Measurements from ENCODE around the gene MEGF6. TPM values are rescaled to one million over a fixed set of nuclear protein-coding genes. Genes with fewer than 3 reads are reported as not detected.

The MEGF6 gene
- total RNA-seq, 1 experiment from 2014 or later = 32.4 TPM

- intact Hi-C loops (cut with micrococcal nuclease; ENCODE audit: unreplicated experiment) = no loop called here
- no peak overlapping the region for H3K27ac Mint-ChIP-seq (ENCODE audit: unreplicated experiment)
- TF ChIP-seq, protein P1, sequence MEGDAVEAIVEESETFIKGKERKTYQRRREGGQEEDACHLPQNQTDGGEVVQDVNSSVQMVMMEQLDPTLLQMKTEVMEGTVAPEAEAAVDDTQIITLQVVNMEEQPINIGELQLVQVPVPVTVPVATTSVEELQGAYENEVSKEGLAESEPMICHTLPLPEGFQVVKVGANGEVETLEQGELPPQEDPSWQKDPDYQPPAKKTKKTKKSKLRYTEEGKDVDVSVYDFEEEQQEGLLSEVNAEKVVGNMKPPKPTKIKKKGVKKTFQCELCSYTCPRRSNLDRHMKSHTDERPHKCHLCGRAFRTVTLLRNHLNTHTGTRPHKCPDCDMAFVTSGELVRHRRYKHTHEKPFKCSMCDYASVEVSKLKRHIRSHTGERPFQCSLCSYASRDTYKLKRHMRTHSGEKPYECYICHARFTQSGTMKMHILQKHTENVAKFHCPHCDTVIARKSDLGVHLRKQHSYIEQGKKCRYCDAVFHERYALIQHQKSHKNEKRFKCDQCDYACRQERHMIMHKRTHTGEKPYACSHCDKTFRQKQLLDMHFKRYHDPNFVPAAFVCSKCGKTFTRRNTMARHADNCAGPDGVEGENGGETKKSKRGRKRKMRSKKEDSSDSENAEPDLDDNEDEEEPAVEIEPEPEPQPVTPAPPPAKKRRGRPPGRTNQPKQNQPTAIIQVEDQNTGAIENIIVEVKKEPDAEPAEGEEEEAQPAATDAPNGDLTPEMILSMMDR (IDR thresholded peaks at IDR 0.05; ENCODE audit: unreplicated experiment) = no peak
- no peaks in the 10 kb centered on the region for H3K27me3 Mint-ChIP-seq (ENCODE audit: unreplicated experiment)
- H3K4me3 Mint-ChIP-seq (ENCODE audit: low read depth, unreplicated experiment) = no peak overlapping the region
- H3K9me3 Mint-ChIP-seq (ENCODE audit: low read depth, unreplicated experiment) = no peaks in the 10 kb centered on the region
- no TSS peak for BruUV-seq (replicated peaks)
- peaks cover 16% of the 10 kb centered on the region for H3K36me3 Mint-ChIP-seq (ENCODE audit: insufficient read depth, unreplicated experiment)
- H3K4me1 Mint-ChIP-seq (ENCODE audit: low read depth, unreplicated experiment) = no peaks in the 10 kb centered on the region
- CTCF ChIA-PET = no interaction called here
- DNase-seq = no peak
Measured at GRCh38 chr1:3645247-3645646, 33.9 kb upstream of the MEGF6 start.

DNA sequence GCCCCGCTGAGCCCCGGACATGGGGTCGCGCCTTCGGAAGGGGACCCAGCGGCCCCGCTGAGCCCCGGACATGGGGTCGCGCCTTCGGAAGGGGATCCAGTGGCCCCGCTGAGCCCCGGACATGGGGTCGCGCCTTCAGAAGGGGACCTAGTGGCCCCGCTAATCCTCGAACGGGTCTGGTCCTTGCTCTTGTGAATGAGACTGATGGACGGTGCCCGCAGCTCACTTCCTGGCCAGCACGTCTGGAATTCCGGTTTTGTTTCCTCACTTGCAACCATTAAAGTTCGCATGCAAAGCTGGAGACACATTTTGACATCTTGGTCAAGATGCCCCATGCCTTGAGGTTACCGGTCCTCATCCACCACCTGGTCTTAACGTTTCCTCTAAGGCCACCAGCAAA, 33.0 kb upstream of the MEGF6 start:
- no TSS peak for BruUV-seq (replicated peaks)
- H3K9me3 Mint-ChIP-seq (ENCODE audit: low read depth, unreplicated experiment) = no peaks in the 10 kb centered on the region
- no peaks in the 10 kb centered on the region for H3K27me3 Mint-ChIP-seq (ENCODE audit: unreplicated experiment)
- H3K36me3 Mint-ChIP-seq (ENCODE audit: insufficient read depth, unreplicated experiment) = peaks cover 7% of the 10 kb centered on the region
- no peak overlapping the region for H3K4me3 Mint-ChIP-seq (ENCODE audit: low read depth, unreplicated experiment)
- CTCF ChIA-PET = no interaction called here
- intact Hi-C loops (cut with micrococcal nuclease; ENCODE audit: unreplicated experiment) = no loop called here
- TF ChIP-seq, protein P1 (IDR thresholded peaks at IDR 0.05; ENCODE audit: unreplicated experiment) = no peak
- DNase-seq = no peak
- no peaks in the 10 kb centered on the region for H3K4me1 Mint-ChIP-seq (ENCODE audit: low read depth, unreplicated experiment)
- H3K27ac Mint-ChIP-seq (ENCODE audit: unreplicated experiment) = no peak overlapping the region

- Mint-ChIP-seq H3K36me3 (ENCODE audit: insufficient read depth, unreplicated experiment) (peaks cover 5% of the 10 kb centered on the region), H3K4me3 (ENCODE audit: low read depth, unreplicated experiment) (no peak overlapping the region), H3K27me3 (ENCODE audit: unreplicated experiment) (no peaks in the 10 kb centered on the region), H3K4me1 (ENCODE audit: low read depth, unreplicated experiment) (no peaks in the 10 kb centered on the region), H3K9me3 (ENCODE audit: low read depth, unreplicated experiment) (no peaks in the 10 kb centered on the region), H3K27ac (ENCODE audit: unreplicated experiment) (no peak overlapping the region)
- no peak for DNase-seq
- BruUV-seq (replicated peaks) = no TSS peak
- TF ChIP-seq, protein P1 (IDR thresholded peaks at IDR 0.05; ENCODE audit: unreplicated experiment) = no peak
- intact Hi-C loops (cut with micrococcal nuclease; ENCODE audit: unreplicated experiment) = no loop called here
- CTCF ChIA-PET = no interaction called here
Measured at GRCh38 chr1:3642919-3643675, 31.8 kb upstream of the MEGF6 start.

DNA sequence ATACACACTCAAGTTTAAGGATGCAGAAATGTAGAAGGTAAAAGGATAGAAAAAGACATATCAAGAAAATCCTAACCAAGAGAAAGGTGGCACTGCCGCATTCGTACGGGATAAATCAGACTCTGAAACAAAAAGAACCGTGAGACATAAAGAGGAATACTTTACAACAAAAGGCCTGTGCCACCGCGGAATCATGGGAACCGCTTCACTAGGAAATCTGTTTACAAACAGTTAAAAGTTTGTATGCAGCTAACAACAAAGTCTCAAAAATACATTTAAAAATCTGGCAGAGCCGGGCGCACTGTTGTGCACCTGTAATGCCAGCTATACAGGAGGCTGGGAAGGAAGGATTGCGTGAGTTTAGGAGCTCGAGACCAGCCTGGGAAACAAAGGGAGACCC, 30.5 kb upstream of the MEGF6 start:
- TF ChIP-seq, protein P1 (IDR thresholded peaks at IDR 0.05; ENCODE audit: unreplicated experiment) = no peak
- no TSS peak for BruUV-seq (replicated peaks)
- CTCF ChIA-PET = no interaction called here

More for the DNA sequence above, 30.5 kb upstream of the MEGF6 start:
- intact Hi-C loops (cut with micrococcal nuclease; ENCODE audit: unreplicated experiment) = no loop called here
- Mint-ChIP-seq H3K27me3 (ENCODE audit: unreplicated experiment) (no peaks in the 10 kb centered on the region), H3K27ac (ENCODE audit: unreplicated experiment) (no peak overlapping the region), H3K4me1 (ENCODE audit: low read depth, unreplicated experiment) (no peaks in the 10 kb centered on the region), H3K4me3 (ENCODE audit: low read depth, unreplicated experiment) (no peak overlapping the region), H3K36me3 (ENCODE audit: insufficient read depth, unreplicated experiment) (peaks cover 5% of the 10 kb centered on the region), H3K9me3 (ENCODE audit: low read depth, unreplicated experiment) (no peaks in the 10 kb centered on the region)
- DNase-seq = no peak

Measured in Calu3 (cell line).